Choroid plexus epithelial cell (primary cell): ENCODE measurements around the gene LRFN2.

ENCODE experiments used
- DNase-seq: peaks from one replicate; pipeline ENCODE4 v3.0.0-alpha.2; 2010; ENCODE audit warnings: low read depth
- H3K4me3 ChIP-seq: 2 replicates; pipeline ENCODE4 v1.5.1; 2011; ENCODE audit warnings: low read depth, mild to moderate bottlenecking, control low read depth, low read length, moderate library complexity
- CTCF ChIP-seq: conservative IDR thresholded peaks from 2 replicates; pipeline ENCODE4 v1.5.1; 2011; ENCODE audit warnings: low read depth, mild to moderate bottlenecking, control low read depth, inconsistent platforms, low read length, moderate library complexity

The LRFN2 gene

GRCh38 chr6:40532349-40533000 lies 54.7 kb downstream of the LRFN2 start:
- no peak for DNase-seq
- H3K4me3 ChIP-seq: no peak overlapping the region
- TF ChIP-seq CTCF: no peak

GRCh38 chr6:40529919-40530318 lies 57.2 kb downstream of the LRFN2 start:
- DNase-seq: no peak
- H3K4me3 ChIP-seq: no peak overlapping the region
- TF ChIP-seq CTCF: no peak

GRCh38 chr6:40529040-40529439 lies 58.1 kb downstream of the LRFN2 start:
- TF ChIP-seq CTCF: no peak
- no peak for DNase-seq
- H3K4me3 ChIP-seq: no peak overlapping the region

GRCh38 chr6:40528051-40528450 lies 59.1 kb downstream of the LRFN2 start:
- no peak for TF ChIP-seq CTCF
- no peak for DNase-seq
- H3K4me3 ChIP-seq: no peak overlapping the region

GRCh38 chr6:40526036-40526435 lies 61.1 kb downstream of the LRFN2 start:
- no peak for DNase-seq
- H3K4me3 ChIP-seq: no peak overlapping the region
- TF ChIP-seq CTCF: no peak

- no peak overlapping the region for H3K4me3 ChIP-seq
- no peak for TF ChIP-seq CTCF
- no peak for DNase-seq
Measured at GRCh38 chr6:40524797-40525585, 62.2 kb downstream of the LRFN2 start.
